H9 (cell line): Measurements from ENCODE around the gene FAF1. TPM values are rescaled to one million over a fixed set of nuclear protein-coding genes. Genes with fewer than 3 reads are reported as not detected.

Source experiments
- DNase-seq: peaks from one replicate; pipeline ENCODE4 v3.0.0-alpha.2; 2017
- H2AFZ ChIP-seq: one replicate; pipeline ENCODE4 v1.6.1; 2013; ENCODE audit warnings: mild to moderate bottlenecking, low read length, control low read depth, moderate library complexity
- H2AK5ac ChIP-seq: 2 replicates; pipeline ENCODE4 v1.6.1; 2013; ENCODE audit warnings: low read length, control low read depth, mixed read lengths; ENCODE audit not compliant: insufficient read length
- H2BK120ac ChIP-seq: one replicate; pipeline ENCODE4 v1.6.1; 2013; ENCODE audit warnings: low read depth, mild to moderate bottlenecking, low read length, control low read depth, inconsistent platforms; ENCODE audit not compliant: poor library complexity, severe bottlenecking
- H2BK12ac ChIP-seq: 2 replicates; pipeline ENCODE4 v1.6.1; 2013; ENCODE audit warnings: low read length, control low read depth, mixed read lengths, low read depth; ENCODE audit not compliant: insufficient read length
- H2BK15ac ChIP-seq: 2 replicates; pipeline ENCODE4 v1.6.1; 2013; ENCODE audit warnings: low read depth, low read length, control low read depth
- H2BK20ac ChIP-seq: one replicate; pipeline ENCODE4 v1.6.1; 2013; ENCODE audit warnings: low read depth, mild to moderate bottlenecking, low read length, control low read depth, inconsistent platforms; ENCODE audit not compliant: poor library complexity, severe bottlenecking
- H2BK5ac ChIP-seq: 2 replicates; pipeline ENCODE4 v1.6.1; 2013; ENCODE audit warnings: low read length, control low read depth, mixed read lengths; ENCODE audit not compliant: insufficient read length
- H3K14ac ChIP-seq: 2 replicates; pipeline ENCODE4 v1.6.1; 2013; ENCODE audit warnings: low read length, control low read depth; ENCODE audit not compliant: insufficient read depth
- H3K18ac ChIP-seq: 2 replicates; pipeline ENCODE4 v1.6.1; 2013; ENCODE audit warnings: low read depth, mild to moderate bottlenecking, mixed read lengths, low read length, control low read depth; ENCODE audit not compliant: insufficient read length
- H3K23ac ChIP-seq: 2 replicates; pipeline ENCODE4 v1.6.1; 2013; ENCODE audit warnings: low read length, control low read depth, mixed read lengths, low read depth; ENCODE audit not compliant: insufficient read length
- H3K23me2 ChIP-seq: 2 replicates; pipeline ENCODE4 v1.6.1; 2013; ENCODE audit warnings: low read depth, mild to moderate bottlenecking, mixed read lengths, low read length, control low read depth; ENCODE audit not compliant: insufficient read length, poor library complexity, severe bottlenecking
- H3K27ac ChIP-seq: 2 replicates; pipeline ENCODE4 v1.5.1; 2013; ENCODE audit warnings: low read length, control low read depth, mixed read lengths, low read depth; ENCODE audit not compliant: insufficient read length
- H3K27me3 ChIP-seq: 2 replicates; pipeline ENCODE4 v1.6.1; 2013; ENCODE audit warnings: low read length, control low read depth, inconsistent platforms; ENCODE audit not compliant: insufficient read depth
- H3K4ac ChIP-seq: 2 replicates; pipeline ENCODE4 v1.6.1; 2013; ENCODE audit warnings: low read depth, mild to moderate bottlenecking, control low read depth, inconsistent platforms, low read length, moderate library complexity
- H3K4me1 ChIP-seq: 2 replicates; pipeline ENCODE4 v1.6.1; 2013; ENCODE audit warnings: low read length, control low read depth, inconsistent platforms; ENCODE audit not compliant: insufficient read depth
- H3K4me2 ChIP-seq: 2 replicates; pipeline ENCODE4 v1.6.1; 2013; ENCODE audit warnings: low read length, control low read depth, mixed read lengths; ENCODE audit not compliant: insufficient read length, insufficient read depth
- H3K56ac ChIP-seq: 2 replicates; pipeline ENCODE4 v1.6.1; 2013; ENCODE audit warnings: low read depth, mild to moderate bottlenecking, mixed read lengths, low read length, control low read depth; ENCODE audit not compliant: insufficient read length
- H3K79me1 ChIP-seq: 2 replicates; pipeline ENCODE4 v1.6.1; 2013; ENCODE audit warnings: low read depth, mild to moderate bottlenecking, moderate library complexity, low read length, control low read depth, inconsistent platforms; ENCODE audit not compliant: insufficient read depth, poor library complexity, severe bottlenecking
- H3K79me2 ChIP-seq: 2 replicates; pipeline ENCODE4 v1.6.1; 2013; ENCODE audit warnings: low read length, control low read depth, inconsistent platforms; ENCODE audit not compliant: insufficient read depth
- H3K9ac ChIP-seq: 2 replicates; pipeline ENCODE4 v1.6.1; 2013; ENCODE audit warnings: low read length, control low read depth, mixed read lengths; ENCODE audit not compliant: insufficient read length; ENCODE audit errors: extremely low read depth
- H3K9me3 ChIP-seq: one replicate; pipeline ENCODE4 v1.6.1; 2013; ENCODE audit warnings: low read depth, low read length, inconsistent platforms; ENCODE audit not compliant: control insufficient read depth
- H3T11ph ChIP-seq: one replicate; pipeline ENCODE4 v1.6.1; 2013; ENCODE audit warnings: mild to moderate bottlenecking, low read length, control low read depth, inconsistent platforms
- H4K20me1 ChIP-seq: one replicate; pipeline ENCODE4 v1.6.1; 2013; ENCODE audit not compliant: control insufficient read depth, insufficient read length, insufficient read depth
- H4K5ac ChIP-seq: 2 replicates; pipeline ENCODE4 v1.6.1; 2013; ENCODE audit warnings: low read depth, mild to moderate bottlenecking, mixed read lengths, low read length, control low read depth; ENCODE audit not compliant: insufficient read length
- H4K8ac ChIP-seq: replicated peaks from 2 replicates; pipeline ENCODE4 v1.6.1; 2013; ENCODE audit warnings: low read length, control low read depth, mixed read lengths, low read depth; ENCODE audit not compliant: insufficient read length
- H4K91ac ChIP-seq: 2 replicates; pipeline ENCODE4 v1.6.1; 2013; ENCODE audit warnings: low read depth, mild to moderate bottlenecking, moderate library complexity, mixed read lengths, low read length, control low read depth; ENCODE audit not compliant: insufficient read length
- H3K27ac Mint-ChIP-seq, 3 experiments: 2 replicates in 2 of 3; 3 replicates in 1 of 3; pipeline ENCODE4 v1.8.0; 2020 to 2021; ENCODE audit warnings: mixed read lengths in 3 of 3, mild to moderate bottlenecking in 1 of 3, moderate library complexity in 1 of 3
- H3K27me3 Mint-ChIP-seq: 2 replicates; pipeline ENCODE4 v1.8.0; 2021; ENCODE audit warnings: low read depth, mild to moderate bottlenecking, moderate library complexity, mixed read lengths
- H3K36me3 Mint-ChIP-seq, 3 experiments: 2 replicates in 2 of 3; 3 replicates in 1 of 3; pipeline ENCODE4 v1.8.0; 2020 to 2021; ENCODE audit warnings: low read depth in 3 of 3, mixed read lengths in 3 of 3; ENCODE audit not compliant: insufficient read depth in 1 of 3
- H3K4me1 Mint-ChIP-seq, 2 experiments: 2 replicates each; pipeline ENCODE4 v1.8.0; 2020; ENCODE audit warnings: mixed read lengths in 2 of 2
- H3K4me3 Mint-ChIP-seq, 2 experiments: 2 replicates in 1 of 2; 3 replicates in 1 of 2; pipeline ENCODE4 v1.8.0; 2020 to 2021; ENCODE audit warnings: mild to moderate bottlenecking in 2 of 2, mixed read lengths in 2 of 2, moderate library complexity in 1 of 2
- H3K9me3 Mint-ChIP-seq, 2 experiments: 2 replicates in 1 of 2; 3 replicates in 1 of 2; pipeline ENCODE4 v1.8.0; 2020; ENCODE audit warnings: mild to moderate bottlenecking in 2 of 2, mixed read lengths in 2 of 2, moderate library complexity in 1 of 2
- CTCF ChIP-seq: fragments of 200-600 bp; sonication (generic); conservative IDR thresholded peaks from 3 replicates; pipeline ENCODE4 v1.8.0; 2021; ENCODE audit warnings: antibody characterized with exemption, mild to moderate bottlenecking
- WGBS: extraction: QIAGEN DNeasy Blood & Tissue Kit; methylation state at CpG from one replicate; pipeline ENCODE4 v1.1.7; 2013; ENCODE audit warnings: missing lambda C conversion rate, low lambda C conversion rate, mixed read lengths; ENCODE audit not compliant: insufficient read length; ENCODE audit errors: extremely low coverage; 5-methylcytosine and 5-hydroxymethylcytosine counted together
- total RNA-seq: library from RNA; stranded (reverse); gene quantifications from 2 replicates; pipeline ENCODE4 v1.2.1, GENCODE V29; 2021

Gene FAF1
- total RNA-seq, 1 experiment from 2014 or later = 60.8 TPM

- peak overlapping the region; percentile 79 for H3K4me2 ChIP-seq
- H3K27me3 ChIP-seq = peaks cover 56% of the 10 kb centered on the region
- H2BK15ac ChIP-seq = no peak overlapping the region
- H3K4ac ChIP-seq = no peak overlapping the region
- no peak overlapping the region for H2BK12ac ChIP-seq
- H3K18ac ChIP-seq = no peak overlapping the region
- H2BK20ac ChIP-seq = no peak overlapping the region
- H4K91ac ChIP-seq = no peak overlapping the region
- no peaks in the 10 kb centered on the region for H4K20me1 ChIP-seq
- TF ChIP-seq CTCF = no peak
- Mint-ChIP-seq H3K4me3 (peak overlapping the region in 1 of 2 experiments; percentile 77; a peak in 2 of 5 replicates), H3K4me1 (peaks cover 12 to 28% of the 10 kb centered on the region in 2 experiments), H3K27me3 (peaks cover 95% of the 10 kb centered on the region), H3K9me3 (peaks cover 0 to 3% of the 10 kb centered on the region in 2 experiments; a peak in 2 of 5 replicates), H3K27ac (no peak overlapping the region), H3K36me3 (no peaks in the 10 kb centered on the region)
- no peaks in the 10 kb centered on the region for H3K79me1 ChIP-seq
- no peak overlapping the region for H2AK5ac ChIP-seq
- no peaks in the 10 kb centered on the region for H3K4me1 ChIP-seq
- H3K27ac ChIP-seq = no peak overlapping the region
- H3K23ac ChIP-seq = no peak overlapping the region
- H3K23me2 ChIP-seq = peaks cover 17% of the 10 kb centered on the region
- H3K9me3 ChIP-seq = no peaks in the 10 kb centered on the region
- no peak overlapping the region for H2AFZ ChIP-seq
- WGBS = no CpG with 5 or more reads among the region's 6 CpGs
- DNase-seq = no peak
- H3K79me2 ChIP-seq = no peaks in the 10 kb centered on the region
- no peak overlapping the region for H3K14ac ChIP-seq
- H4K8ac ChIP-seq = no peak overlapping the region
- no peak overlapping the region for H2BK120ac ChIP-seq
- no peak overlapping the region for H3K9ac ChIP-seq
- H3T11ph ChIP-seq = no peak overlapping the region
- no peak overlapping the region for H2BK5ac ChIP-seq
- no peak overlapping the region for H4K5ac ChIP-seq
- no peak overlapping the region for H3K56ac ChIP-seq
Measured at GRCh38 chr1:50970509-50970887, 10.4 kb upstream of the FAF1 start.
